ENCODE data around the gene JAKMIP2. TPM values are rescaled to one million over a fixed set of nuclear protein-coding genes. Genes with fewer than 3 reads are reported as not detected.

The JAKMIP2 gene
- total and polyA plus RNA-seq, 2 donors from 2014 or later: 0.38 to 0.71 TPM

DNA sequence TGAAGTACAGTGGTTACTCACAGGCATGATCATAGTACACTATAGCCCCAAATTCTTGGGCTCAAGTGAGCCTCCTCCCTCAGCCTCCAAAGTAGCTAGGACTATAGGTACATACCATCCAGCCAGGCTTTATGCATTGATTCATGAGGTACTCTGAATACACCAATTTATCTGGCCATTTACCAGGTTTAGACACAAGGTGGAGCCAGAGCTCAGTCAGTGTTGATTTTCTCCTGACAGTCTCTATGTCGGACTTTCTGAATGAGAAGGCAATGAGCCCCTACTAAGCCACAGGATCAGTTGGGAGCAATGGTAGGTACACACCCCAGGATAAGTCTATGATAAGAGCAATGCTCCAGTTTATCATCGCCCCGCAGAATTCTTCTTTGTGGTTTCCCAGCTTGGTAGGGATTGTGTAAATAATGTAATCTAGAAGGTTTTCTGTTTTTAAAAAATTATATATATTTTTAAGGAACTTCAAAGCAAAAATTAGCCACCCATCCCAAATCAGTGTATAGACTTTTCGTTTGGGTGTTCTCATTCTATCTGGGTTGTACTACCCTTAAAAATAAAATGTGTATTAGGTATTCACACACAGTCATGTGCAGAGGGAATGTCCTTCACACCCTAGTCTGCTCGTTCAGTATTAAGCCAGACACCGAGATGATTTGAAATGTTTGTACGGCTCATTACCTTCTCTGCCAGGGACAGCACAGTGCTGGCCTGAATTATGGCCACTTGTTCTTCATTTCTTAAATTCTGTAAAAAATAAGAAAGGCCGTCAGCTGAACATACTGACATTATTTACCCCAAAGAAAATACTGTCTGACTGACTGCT lies 154.3 kb downstream of the JAKMIP2 start:
- DNase-seq (peak in 4 of 5 donors; percentile 68 to 89 (median 80)), FAIRE-seq (no peak)
- H3K9ac ChIP-seq (ENCODE audit: low read length in 3 of 3): no peak overlapping the region
- intact Hi-C loops (cut with DNase I): no loop called here
- no peaks in the 10 kb centered on the region for H3K4me1 ChIP-seq (ENCODE audit: control insufficient read depth in 2 of 3, insufficient read depth in 2 of 3, low read depth in 1 of 3, low read length in 3 of 3)
- H3K27me3 ChIP-seq (ENCODE audit: control insufficient read depth, insufficient read depth, low read length): no peaks in the 10 kb centered on the region
- H3K9me3 ChIP-seq (ENCODE audit: control insufficient read depth in 2 of 3, insufficient read depth in 1 of 3, low read length in 3 of 3): no peaks in the 10 kb centered on the region
- H3K4me3 ChIP-seq (ENCODE audit: low read length in 3 of 3): no peak overlapping the region
- no peak overlapping the region for H3K27ac ChIP-seq (ENCODE audit: low read depth in 2 of 2, low read length in 2 of 2)
- TF ChIP-seq, protein P1, sequence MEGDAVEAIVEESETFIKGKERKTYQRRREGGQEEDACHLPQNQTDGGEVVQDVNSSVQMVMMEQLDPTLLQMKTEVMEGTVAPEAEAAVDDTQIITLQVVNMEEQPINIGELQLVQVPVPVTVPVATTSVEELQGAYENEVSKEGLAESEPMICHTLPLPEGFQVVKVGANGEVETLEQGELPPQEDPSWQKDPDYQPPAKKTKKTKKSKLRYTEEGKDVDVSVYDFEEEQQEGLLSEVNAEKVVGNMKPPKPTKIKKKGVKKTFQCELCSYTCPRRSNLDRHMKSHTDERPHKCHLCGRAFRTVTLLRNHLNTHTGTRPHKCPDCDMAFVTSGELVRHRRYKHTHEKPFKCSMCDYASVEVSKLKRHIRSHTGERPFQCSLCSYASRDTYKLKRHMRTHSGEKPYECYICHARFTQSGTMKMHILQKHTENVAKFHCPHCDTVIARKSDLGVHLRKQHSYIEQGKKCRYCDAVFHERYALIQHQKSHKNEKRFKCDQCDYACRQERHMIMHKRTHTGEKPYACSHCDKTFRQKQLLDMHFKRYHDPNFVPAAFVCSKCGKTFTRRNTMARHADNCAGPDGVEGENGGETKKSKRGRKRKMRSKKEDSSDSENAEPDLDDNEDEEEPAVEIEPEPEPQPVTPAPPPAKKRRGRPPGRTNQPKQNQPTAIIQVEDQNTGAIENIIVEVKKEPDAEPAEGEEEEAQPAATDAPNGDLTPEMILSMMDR (IDR thresholded peaks at IDR 0.05; ENCODE audit: borderline replicate concordance, extremely low read depth, insufficient read depth): peak; percentile 73
- no peaks in the 10 kb centered on the region for H3K36me3 ChIP-seq (ENCODE audit: control insufficient read depth in 2 of 3, insufficient read depth in 3 of 3, low read length in 3 of 3)

DNA sequence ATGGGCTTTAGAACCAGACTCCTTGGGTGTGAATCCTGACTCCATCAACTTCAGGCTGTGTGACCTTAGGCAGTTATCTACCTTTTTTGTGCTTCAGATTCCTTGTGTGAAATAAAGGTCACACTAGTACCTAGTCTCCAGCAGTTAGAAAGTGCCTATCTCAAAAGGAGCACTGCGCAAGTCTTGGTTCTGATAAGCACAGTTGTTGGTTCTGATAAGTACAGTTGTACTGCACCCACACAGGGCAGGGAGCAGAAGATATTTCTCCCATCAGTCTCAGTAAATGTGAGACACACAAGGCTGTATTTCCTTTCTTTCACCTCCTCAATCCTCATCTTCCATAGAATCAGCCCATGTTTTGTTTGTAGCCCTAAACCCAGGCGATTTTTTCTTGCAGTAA lies 156.1 kb downstream of the JAKMIP2 start:
- no peaks in the 10 kb centered on the region for H3K9me3 ChIP-seq (ENCODE audit: control insufficient read depth in 2 of 3, insufficient read depth in 1 of 3, low read length in 3 of 3)
- H3K4me1 ChIP-seq (ENCODE audit: control insufficient read depth in 2 of 3, insufficient read depth in 2 of 3, low read depth in 1 of 3, low read length in 3 of 3): no peaks in the 10 kb centered on the region
- TF ChIP-seq, protein P1 (IDR thresholded peaks at IDR 0.05; ENCODE audit: borderline replicate concordance, extremely low read depth, insufficient read depth): no peak
- no peak overlapping the region for H3K9ac ChIP-seq (ENCODE audit: low read length in 3 of 3)
- H3K27me3 ChIP-seq (ENCODE audit: control insufficient read depth, insufficient read depth, low read length): no peaks in the 10 kb centered on the region
- intact Hi-C loops (cut with DNase I): no loop called here
- FAIRE-seq (no peak), DNase-seq (no peak)
- no peak overlapping the region for H3K4me3 ChIP-seq (ENCODE audit: low read length in 3 of 3)
- no peak overlapping the region for H3K27ac ChIP-seq (ENCODE audit: low read depth in 2 of 2, low read length in 2 of 2)
- H3K36me3 ChIP-seq (ENCODE audit: control insufficient read depth in 2 of 3, insufficient read depth in 3 of 3, low read length in 3 of 3): no peaks in the 10 kb centered on the region

DNA sequence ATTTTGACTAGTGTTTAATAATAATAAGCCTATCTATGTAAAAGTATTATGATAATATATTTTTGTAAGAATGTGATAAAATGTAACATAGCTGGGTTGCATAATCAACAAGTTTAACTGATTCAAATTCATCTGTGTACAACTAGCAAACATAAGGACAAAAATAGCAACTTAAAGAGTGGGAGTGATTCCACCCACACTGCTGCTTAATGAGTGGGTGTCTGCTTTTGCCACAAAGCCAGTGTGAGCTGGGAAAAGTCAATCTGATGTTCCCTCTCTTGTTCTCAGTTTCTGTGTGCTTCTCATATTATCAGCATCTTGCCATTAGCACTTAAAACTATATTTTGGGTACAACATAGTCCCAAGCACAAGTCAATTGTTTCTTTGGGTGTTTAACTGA lies 161.5 kb downstream of the JAKMIP2 start:
- DNase-seq (no peak), FAIRE-seq (no peak)
- Histone ChIP-seq H3K9me3 (ENCODE audit: control insufficient read depth in 2 of 3, insufficient read depth in 1 of 3, low read length in 3 of 3) (no peaks in the 10 kb centered on the region), H3K4me3 (ENCODE audit: low read length in 3 of 3) (no peak overlapping the region), H3K36me3 (ENCODE audit: control insufficient read depth in 2 of 3, insufficient read depth in 3 of 3, low read length in 3 of 3) (no peaks in the 10 kb centered on the region), H3K27ac (ENCODE audit: low read depth in 2 of 2, low read length in 2 of 2) (no peak overlapping the region), H3K4me1 (ENCODE audit: control insufficient read depth in 2 of 3, insufficient read depth in 2 of 3, low read depth in 1 of 3, low read length in 3 of 3) (no peaks in the 10 kb centered on the region), H3K27me3 (ENCODE audit: control insufficient read depth, insufficient read depth, low read length) (no peaks in the 10 kb centered on the region), H3K9ac (ENCODE audit: low read length in 3 of 3) (no peak overlapping the region)
- intact Hi-C loops (cut with DNase I): no loop called here
- TF ChIP-seq, protein P1 (IDR thresholded peaks at IDR 0.05; ENCODE audit: borderline replicate concordance, extremely low read depth, insufficient read depth): no peak

Data from kidney (tissue), 14 donors.